ENCODE data around the gene PDE10A. TPM values are rescaled to one million over a fixed set of nuclear protein-coding genes. Genes with fewer than 3 reads are reported as not detected.

Gene PDE10A
- total RNA-seq, 1 experiment from 2014 or later: 0.31 TPM

DNA sequence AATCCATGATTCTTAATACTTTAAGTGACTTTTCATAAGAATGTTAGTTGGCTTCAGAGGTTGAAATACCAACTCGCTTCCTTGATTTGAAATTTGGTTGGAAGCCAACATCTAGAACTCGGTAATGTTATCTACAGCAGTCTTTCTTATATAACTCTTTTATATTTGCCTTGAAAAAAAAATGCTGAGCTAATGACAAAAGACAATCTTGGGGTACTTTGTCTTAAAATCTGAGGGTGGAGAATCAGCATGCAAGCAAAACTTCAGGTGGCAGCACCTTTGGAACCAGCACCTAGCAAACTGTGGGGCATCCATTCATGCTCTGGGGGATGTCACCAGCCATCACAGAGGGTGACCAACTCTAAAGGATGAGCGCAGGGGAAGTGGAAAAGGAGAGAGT lies 76.3 kb downstream of the PDE10A start:
- H3K23ac ChIP-seq (ENCODE audit: insufficient read length, low read depth, low read length): no peak overlapping the region
- Mint-ChIP-seq H3K36me3 (ENCODE audit: insufficient read depth in 1 of 3, low read depth in 3 of 3) (peaks cover 0 to 5% (median 3%) of the 10 kb centered on the region in 3 experiments; a peak in 4 of 7 replicates), H3K4me1 (peaks cover 6% of the 10 kb centered on the region in 2 experiments), H3K9me3 (peaks cover 2 to 12% of the 10 kb centered on the region in 2 experiments; a peak in 2 of 5 replicates), H3K4me3 (no peak overlapping the region), H3K27ac (no peak overlapping the region), H3K27me3 (ENCODE audit: low read depth) (no peaks in the 10 kb centered on the region; the same call in 1 of the 2 replicates)
- no peak overlapping the region for H4K5ac ChIP-seq (ENCODE audit: insufficient read length, low read depth, low read length)
- no peak overlapping the region for H3K27ac ChIP-seq (ENCODE audit: insufficient read length, low read depth, low read length)
- no peak overlapping the region for H2BK15ac ChIP-seq (ENCODE audit: low read depth, low read length)
- no peak for DNase-seq
- H2BK5ac ChIP-seq (ENCODE audit: insufficient read length, low read length): no peak overlapping the region
- H2BK120ac ChIP-seq (ENCODE audit: low read depth, low read length, poor library complexity, severe bottlenecking): no peak overlapping the region
- H3K79me1 ChIP-seq (ENCODE audit: insufficient read depth, low read depth, low read length, poor library complexity, severe bottlenecking): no peaks in the 10 kb centered on the region
- TF ChIP-seq, protein P1, sequence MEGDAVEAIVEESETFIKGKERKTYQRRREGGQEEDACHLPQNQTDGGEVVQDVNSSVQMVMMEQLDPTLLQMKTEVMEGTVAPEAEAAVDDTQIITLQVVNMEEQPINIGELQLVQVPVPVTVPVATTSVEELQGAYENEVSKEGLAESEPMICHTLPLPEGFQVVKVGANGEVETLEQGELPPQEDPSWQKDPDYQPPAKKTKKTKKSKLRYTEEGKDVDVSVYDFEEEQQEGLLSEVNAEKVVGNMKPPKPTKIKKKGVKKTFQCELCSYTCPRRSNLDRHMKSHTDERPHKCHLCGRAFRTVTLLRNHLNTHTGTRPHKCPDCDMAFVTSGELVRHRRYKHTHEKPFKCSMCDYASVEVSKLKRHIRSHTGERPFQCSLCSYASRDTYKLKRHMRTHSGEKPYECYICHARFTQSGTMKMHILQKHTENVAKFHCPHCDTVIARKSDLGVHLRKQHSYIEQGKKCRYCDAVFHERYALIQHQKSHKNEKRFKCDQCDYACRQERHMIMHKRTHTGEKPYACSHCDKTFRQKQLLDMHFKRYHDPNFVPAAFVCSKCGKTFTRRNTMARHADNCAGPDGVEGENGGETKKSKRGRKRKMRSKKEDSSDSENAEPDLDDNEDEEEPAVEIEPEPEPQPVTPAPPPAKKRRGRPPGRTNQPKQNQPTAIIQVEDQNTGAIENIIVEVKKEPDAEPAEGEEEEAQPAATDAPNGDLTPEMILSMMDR (conservative IDR thresholded peaks at IDR 0.05): no peak
- no peak overlapping the region for H3K14ac ChIP-seq (ENCODE audit: insufficient read depth, low read length)
- no peak overlapping the region for H4K8ac ChIP-seq (replicated peaks; ENCODE audit: insufficient read length, low read depth, low read length)
- H3K79me2 ChIP-seq (ENCODE audit: insufficient read depth, low read length): no peaks in the 10 kb centered on the region
- no CpG with 5 or more reads among the region's 3 CpGs for WGBS (ENCODE audit: extremely low coverage, insufficient read length, low lambda C conversion rate)
- no peak overlapping the region for H2AFZ ChIP-seq (ENCODE audit: low read length)
- H3K18ac ChIP-seq (ENCODE audit: insufficient read length, low read depth, low read length): no peak overlapping the region
- H3K4me2 ChIP-seq (ENCODE audit: insufficient read depth, insufficient read length, low read length): no peak overlapping the region
- no peak overlapping the region for H4K91ac ChIP-seq (ENCODE audit: insufficient read length, low read depth, low read length)
- H3K4me1 ChIP-seq (ENCODE audit: insufficient read depth, low read length): no peaks in the 10 kb centered on the region
- no peaks in the 10 kb centered on the region for H3K23me2 ChIP-seq (ENCODE audit: insufficient read length, low read depth, low read length, poor library complexity, severe bottlenecking)
- H4K20me1 ChIP-seq (ENCODE audit: control insufficient read depth, insufficient read depth, insufficient read length): no peaks in the 10 kb centered on the region
- H2BK20ac ChIP-seq (ENCODE audit: low read depth, low read length, poor library complexity, severe bottlenecking): no peak overlapping the region
- H3K9me3 ChIP-seq (ENCODE audit: control insufficient read depth, low read depth, low read length): no peaks in the 10 kb centered on the region
- H3T11ph ChIP-seq (ENCODE audit: low read length): no peak overlapping the region
- no peak overlapping the region for H3K56ac ChIP-seq (ENCODE audit: insufficient read length, low read depth, low read length)
- H3K4ac ChIP-seq (ENCODE audit: low read depth, low read length): no peak overlapping the region
- no peaks in the 10 kb centered on the region for H3K27me3 ChIP-seq (ENCODE audit: insufficient read depth, low read length)
- H2AK5ac ChIP-seq (ENCODE audit: insufficient read length, low read length): no peak overlapping the region
- no peak overlapping the region for H2BK12ac ChIP-seq (ENCODE audit: insufficient read length, low read depth, low read length)
- no peak overlapping the region for H3K9ac ChIP-seq (ENCODE audit: extremely low read depth, insufficient read length, low read length)

All from H9 (cell line).